Right lobe of liver (tissue), 6 donors: ENCODE data around the gene UGT1A3. TPM values are rescaled to one million over a fixed set of nuclear protein-coding genes. Genes with fewer than 3 reads are reported as not detected.

Experiments
- ATAC-seq, 4 donors: fragments of 200-7000 bp; cut with Tn5 transposase; one replicate each; pipeline ENCODE4 v1.9.1; 2020; ENCODE audit warnings: mild to moderate bottlenecking in 4 of 4, moderate library complexity in 4 of 4
- DNase-seq, 3 donors: peaks; one replicate each; pipeline ENCODE4 v3.0.0-alpha.2; 2020
- H3K27ac ChIP-seq, 3 donors: fragments of 200-600 bp; one replicate each; pipeline ENCODE4 v1.8.0; 2022
- H3K27me3 ChIP-seq, 2 donors: fragments of 200-600 bp; one replicate each; pipeline ENCODE4 v1.8.0; 2022
- H3K36me3 ChIP-seq, 4 donors: fragments of 200-600 bp; sonication (generic) in 1 of 4; one replicate each; pipeline versions ENCODE4 v1.5.1 to v1.8.0; 2017 to 2022; ENCODE audit warnings: control low read depth in 1 of 4
- H3K4me1 ChIP-seq, 4 donors: fragments of 200-600 bp; sonication (generic) in 1 of 4; one replicate each; pipeline versions ENCODE4 v1.5.1 to v1.8.0; 2017 to 2022; ENCODE audit warnings: control low read depth in 1 of 4
- H3K4me3 ChIP-seq, 3 donors: fragments of 200-600 bp; one replicate each; pipeline ENCODE4 v1.8.0; 2022
- H3K9me3 ChIP-seq, 4 donors: fragments of 200-600 bp; sonication (generic) in 1 of 4; one replicate each; pipeline versions ENCODE4 v1.5.1 to v1.8.0; 2017 to 2022; ENCODE audit warnings: control low read depth in 1 of 4
- CTCF ChIP-seq, 4 donors: fragments of 200-600 bp in 3 of 4; fragments of 450-650 bp in 1 of 4; IDR thresholded peaks; one replicate each; pipeline versions ENCODE4 v1.5.1 to v1.8.0; 2016 to 2022; ENCODE audit warnings: antibody characterized with exemption in 4 of 4, mild to moderate bottlenecking in 2 of 4
- POLR2A ChIP-seq: fragments of 450-650 bp; IDR thresholded peaks from one replicate; pipeline ENCODE4 v1.6.1; 2017; ENCODE audit warnings: antibody characterized with exemption, mild to moderate bottlenecking
- WGBS: methylation state at CpG from one replicate; pipeline ENCODE4 v1.1.6; 2018; ENCODE audit warnings: low coverage, low lambda C conversion rate; ENCODE audit not compliant: insufficient coverage; ENCODE audit errors: missing lambda C conversion rate; 5-methylcytosine and 5-hydroxymethylcytosine counted together
- intact Hi-C, 2 donors: fragments of 100-400 bp; cut with DNase I; formaldehyde crosslinking; loops; one replicate each; pipeline versions ENCODE4 v1.11.2 to v1.14.1; 2022
- total RNA-seq, 6 experiments: library from RNA; depleted of rRNA in 2 of 6; stranded (reverse); fragments of >200 nt in 2 of 6; fragmentation: NEBNext Ultra II Directional in 3 of 6; extraction: Animal tissue kit (Norgen Biotek cat#: 25700) in 3 of 6; gene quantifications; one replicate each; pipeline versions ENCODE4 v1.1.0 to v1.2.4, GENCODE V29; 2016 to 2023
- donor health status: DM: no; HTN: yes; CAD: no.
- donor health status: DM: no; HTN: no; CAD: no.
- donor health status: DM: no; HTN: no; CAD: no.
- donor health status: DM: no; HTN: yes; CAD: no.
- donor health status: DM: no; HTN: yes; CAD: no.

UGT1A3 gene
- total RNA-seq, 6 experiments from 2014 or later, result 12.9 to 125 (median 22.0) TPM

GRCh38 chr2:233793465-233794127, 64.8 kb downstream of the UGT1A3 start:
- Histone ChIP-seq H3K9me3 (no peaks in the 10 kb centered on the region), H3K4me3 (no peak overlapping the region), H3K36me3 (no peaks in the 10 kb centered on the region), H3K27ac (no peak overlapping the region), H3K27me3 (no peaks in the 10 kb centered on the region), H3K4me1 (no peaks in the 10 kb centered on the region)
- 81% methylated on average over 3 of the region's 18 CpGs for WGBS
- intact Hi-C loops, result no loop called here
- TF ChIP-seq CTCF (IDR thresholded peaks at IDR 0.05) (no peak), POLR2A (no peak)
- DNase-seq (no peak), ATAC-seq (no peak)

- 92% methylated on average over 4 of the region's 17 CpGs for WGBS
- intact Hi-C loops, result no loop called here
- Histone ChIP-seq H3K4me1 (no peaks in the 10 kb centered on the region), H3K27me3 (no peaks in the 10 kb centered on the region), H3K36me3 (no peaks in the 10 kb centered on the region), H3K9me3 (no peaks in the 10 kb centered on the region), H3K27ac (no peak overlapping the region), H3K4me3 (no peak overlapping the region)
- DNase-seq (no peak), ATAC-seq (no peak)
- no peak for TF ChIP-seq POLR2A
- TF ChIP-seq CTCF (IDR thresholded peaks at IDR 0.05), result no peak
Measured at GRCh38 chr2:233794128-233794658, 65.4 kb downstream of the UGT1A3 start.

GRCh38 chr2:233795735-233796171, 66.9 kb downstream of the UGT1A3 start:
- no peaks in the 10 kb centered on the region for H3K4me1 ChIP-seq
- WGBS, result 94% methylated on average over 5 of the region's 13 CpGs
- no peak for ATAC-seq

GRCh38 chr2:233796254-233796653, 67.4 kb downstream of the UGT1A3 start:
- DNase-seq, result no peak
- intact Hi-C loops, result no loop called here
- H3K36me3 ChIP-seq, result no peaks in the 10 kb centered on the region
- no peak overlapping the region for H3K27ac ChIP-seq
- H3K4me1 ChIP-seq, result no peaks in the 10 kb centered on the region
- 91% methylated on average over 8 of the region's 9 CpGs for WGBS
- no peak for ATAC-seq
- no peak overlapping the region for H3K4me3 ChIP-seq
- H3K27me3 ChIP-seq, result no peaks in the 10 kb centered on the region
- no peaks in the 10 kb centered on the region for H3K9me3 ChIP-seq
- TF ChIP-seq CTCF (IDR thresholded peaks at IDR 0.05) (no peak), POLR2A (no peak)

More at GRCh38 chr2:233795735-233796171, 66.9 kb downstream of the UGT1A3 start:
- TF ChIP-seq POLR2A (no peak), CTCF (IDR thresholded peaks at IDR 0.05) (no peak)
- Histone ChIP-seq H3K4me3 (no peak overlapping the region), H3K27me3 (no peaks in the 10 kb centered on the region), H3K36me3 (no peaks in the 10 kb centered on the region), H3K9me3 (no peaks in the 10 kb centered on the region), H3K27ac (no peak overlapping the region)
- no peak for DNase-seq
- intact Hi-C loops, result no loop called here
